IPS-18a (cell line): ENCODE measurements around the gene HMOX1.

ENCODE experiments used
- H3K27ac ChIP-seq: one replicate; pipeline ENCODE4 v1.5.1; 2013; ENCODE audit warnings: low read length
- H3K27me3 ChIP-seq: one replicate; pipeline ENCODE4 v1.6.1; 2013; ENCODE audit warnings: mild to moderate bottlenecking, low read length; ENCODE audit not compliant: control insufficient read depth, insufficient read depth
- H3K36me3 ChIP-seq: one replicate; pipeline ENCODE4 v1.6.1; 2013; ENCODE audit warnings: low read depth, low read length; ENCODE audit not compliant: control insufficient read depth
- H3K4me1 ChIP-seq: one replicate; pipeline ENCODE4 v1.6.1; 2013; ENCODE audit warnings: low read depth, low read length; ENCODE audit not compliant: control insufficient read depth
- H3K4me3 ChIP-seq: one replicate; pipeline ENCODE4 v1.5.1; 2013; ENCODE audit warnings: low read length
- H3K9ac ChIP-seq: one replicate; pipeline ENCODE4 v1.6.1; 2013; ENCODE audit warnings: mild to moderate bottlenecking, low read length, moderate library complexity
- H3K9me3 ChIP-seq: one replicate; pipeline ENCODE4 v1.6.1; 2013; ENCODE audit warnings: low read depth, low read length; ENCODE audit not compliant: control insufficient read depth

The HMOX1 gene

DNA sequence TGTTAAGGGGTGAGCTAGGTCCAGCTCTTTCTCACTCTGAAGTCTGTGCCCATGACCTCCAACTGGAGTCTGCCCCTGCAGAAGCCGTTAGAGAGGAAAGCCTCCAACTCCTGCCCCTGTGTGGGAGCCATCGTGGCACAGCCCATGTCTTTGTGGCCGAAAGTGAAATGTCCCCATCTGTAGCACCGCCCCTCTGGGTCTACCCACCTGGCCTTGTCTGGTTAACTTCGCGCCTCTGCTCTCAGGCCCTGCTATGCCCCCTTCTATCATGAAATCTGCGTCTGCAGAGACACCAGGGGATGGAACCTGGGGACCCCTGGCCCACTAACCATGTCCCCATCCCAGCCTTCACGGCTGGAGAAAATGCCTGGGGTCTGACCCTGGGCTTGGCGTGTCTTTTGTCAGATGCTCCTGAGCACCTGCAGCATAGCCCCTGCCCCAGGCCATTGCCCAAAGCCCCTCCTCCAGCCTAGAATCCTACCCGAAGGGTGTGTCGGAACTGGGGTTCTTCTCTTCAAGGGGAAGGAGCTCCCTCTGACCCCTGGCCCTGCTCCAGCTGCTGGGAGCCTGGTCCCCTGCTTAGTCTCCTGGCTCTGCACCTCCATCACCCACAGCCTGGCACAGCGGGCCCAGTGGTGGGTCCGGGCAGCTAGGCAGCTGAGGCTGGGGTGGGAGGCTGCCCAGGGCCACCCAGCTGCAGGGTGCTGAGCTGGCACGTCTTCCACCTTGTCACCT lies 35.8 kb upstream of the HMOX1 start:
- H3K27me3 ChIP-seq: no peaks in the 10 kb centered on the region
- H3K4me1 ChIP-seq: no peaks in the 10 kb centered on the region
- H3K9ac ChIP-seq: no peak overlapping the region
- H3K36me3 ChIP-seq: peaks cover 4% of the 10 kb centered on the region
- H3K27ac ChIP-seq: no peak overlapping the region
- no peak overlapping the region for H3K4me3 ChIP-seq
- no peaks in the 10 kb centered on the region for H3K9me3 ChIP-seq

DNA sequence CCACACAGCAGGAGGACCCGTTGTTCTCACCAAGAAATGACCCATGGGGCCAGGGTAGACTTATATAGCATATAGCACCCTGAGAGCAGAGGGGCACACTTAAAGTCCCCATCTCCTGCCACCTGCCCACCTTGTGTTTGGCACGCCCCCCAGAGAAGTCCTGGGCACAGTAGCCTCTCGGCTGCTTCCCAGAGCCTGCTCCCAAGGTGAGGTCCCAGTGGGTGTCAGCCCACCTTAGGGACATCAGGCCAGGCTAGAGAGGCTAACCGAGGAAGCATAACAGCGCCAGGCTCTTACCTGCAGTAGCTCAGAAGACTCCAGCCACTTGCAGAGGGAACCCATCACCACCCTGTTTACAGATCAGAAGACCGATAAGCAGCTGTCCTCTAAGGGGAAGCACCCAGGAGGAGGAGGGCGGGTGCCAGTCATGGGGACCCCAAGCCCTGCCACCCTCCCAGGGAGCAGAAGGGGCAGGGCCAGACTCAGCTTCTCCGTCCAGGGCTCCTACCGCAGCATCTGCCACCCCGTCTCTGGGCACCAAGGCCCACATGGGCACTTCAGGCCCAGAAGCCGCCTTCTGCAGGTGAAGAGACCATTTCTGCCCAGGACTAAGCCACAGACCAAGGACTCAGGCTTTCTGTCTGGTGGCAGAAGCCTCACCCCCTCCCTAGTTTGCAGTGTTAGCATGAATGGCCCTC lies 34.9 kb upstream of the HMOX1 start:
- Histone ChIP-seq H3K4me3 (no peak overlapping the region), H3K9me3 (no peaks in the 10 kb centered on the region), H3K36me3 (peaks cover 4% of the 10 kb centered on the region), H3K9ac (no peak overlapping the region), H3K27ac (no peak overlapping the region), H3K4me1 (no peaks in the 10 kb centered on the region), H3K27me3 (peaks cover under 1% of the 10 kb centered on the region)

DNA sequence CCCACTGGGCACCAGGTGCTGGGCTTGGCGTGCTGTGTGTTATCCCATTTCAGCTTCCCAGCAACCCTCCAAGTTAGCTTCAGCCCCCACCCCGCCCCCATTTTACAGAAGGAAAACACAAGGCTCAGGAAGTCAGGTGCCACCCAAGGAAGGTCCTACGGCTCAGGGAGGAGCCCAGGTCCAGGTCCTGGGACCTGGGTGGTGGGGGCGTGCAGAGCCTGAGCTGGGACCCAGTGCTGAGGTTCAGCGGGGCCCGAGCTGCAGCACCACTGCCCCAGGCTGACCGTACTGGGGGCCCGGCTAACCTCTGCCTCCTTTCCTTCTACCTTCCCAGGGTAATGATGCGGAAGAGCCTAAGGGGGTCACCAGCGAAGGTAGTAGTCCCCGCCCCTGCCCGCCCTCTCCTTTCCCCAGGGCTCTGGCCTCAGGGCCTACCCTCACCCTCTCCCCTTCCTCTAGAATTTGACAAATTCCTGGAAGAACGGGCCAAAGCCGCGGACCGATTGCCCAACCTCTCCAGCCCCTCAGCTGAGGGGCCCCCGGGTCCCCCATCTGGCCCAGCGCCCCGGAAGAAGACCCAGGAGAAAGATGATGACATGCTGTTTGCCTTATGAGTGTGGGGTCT lies 34.2 kb upstream of the HMOX1 start:
- no peak overlapping the region for H3K9ac ChIP-seq
- H3K27ac ChIP-seq: no peak overlapping the region
- no peak overlapping the region for H3K4me3 ChIP-seq
- H3K36me3 ChIP-seq: no peaks in the 10 kb centered on the region
- H3K9me3 ChIP-seq: no peaks in the 10 kb centered on the region
- peaks cover 8% of the 10 kb centered on the region for H3K27me3 ChIP-seq
- H3K4me1 ChIP-seq: peaks cover 4% of the 10 kb centered on the region

DNA sequence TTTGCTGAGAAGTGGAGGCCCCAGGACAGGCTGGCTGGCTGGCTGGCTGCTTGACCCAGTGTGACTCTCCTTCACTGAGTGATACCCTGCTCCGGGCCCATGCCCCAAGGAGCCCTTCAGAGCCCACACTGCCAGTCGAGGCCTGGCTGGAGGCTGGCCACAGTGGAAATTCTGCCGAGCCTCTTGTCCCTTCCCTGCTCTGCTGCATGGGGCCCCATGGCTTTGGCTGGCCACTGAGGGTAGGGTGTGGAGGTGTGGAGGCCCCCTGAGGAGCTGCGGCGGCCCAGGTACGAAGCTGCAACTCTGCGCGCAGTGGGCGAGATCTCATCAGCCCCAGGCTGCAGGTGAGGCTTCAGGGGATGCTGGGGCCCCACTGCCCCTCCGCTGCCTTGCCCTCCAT lies 33.4 kb upstream of the HMOX1 start:
- no peak overlapping the region for H3K9ac ChIP-seq
- H3K27me3 ChIP-seq: peaks cover 11% of the 10 kb centered on the region
- H3K36me3 ChIP-seq: no peaks in the 10 kb centered on the region
- H3K9me3 ChIP-seq: no peaks in the 10 kb centered on the region
- peaks cover 4% of the 10 kb centered on the region for H3K4me1 ChIP-seq
- no peak overlapping the region for H3K27ac ChIP-seq
- no peak overlapping the region for H3K4me3 ChIP-seq

DNA sequence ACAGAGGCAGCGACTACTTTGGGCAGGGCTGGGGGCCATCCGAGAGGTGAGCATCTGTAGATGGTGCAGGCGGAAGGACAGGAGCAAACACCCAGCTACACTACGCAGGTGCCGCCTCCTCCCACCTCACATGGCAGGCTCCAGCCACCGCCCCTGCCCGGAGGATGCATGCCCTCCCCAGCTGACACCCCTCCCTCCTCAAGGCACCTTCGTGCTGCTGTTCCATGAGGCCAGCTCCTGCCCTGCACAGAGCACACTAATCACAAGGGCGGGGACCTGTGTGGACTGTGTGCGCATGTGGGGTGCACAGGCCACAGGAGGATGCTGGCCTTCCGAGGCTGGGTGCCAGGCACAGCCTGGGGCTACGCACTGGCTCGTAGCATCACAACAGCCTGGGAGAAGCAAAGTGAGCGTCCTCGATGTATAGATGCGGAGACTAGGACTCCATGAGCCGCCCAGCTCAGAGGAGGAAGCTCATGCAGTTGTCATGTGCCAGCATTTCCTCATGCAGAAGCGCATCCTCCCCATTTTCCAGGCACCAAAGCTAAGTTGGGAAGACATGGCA lies 32.8 kb upstream of the HMOX1 start:
- no peak overlapping the region for H3K27ac ChIP-seq
- H3K4me1 ChIP-seq: peaks cover 4% of the 10 kb centered on the region
- no peaks in the 10 kb centered on the region for H3K36me3 ChIP-seq
- peaks cover 11% of the 10 kb centered on the region for H3K27me3 ChIP-seq
- no peaks in the 10 kb centered on the region for H3K9me3 ChIP-seq
- no peak overlapping the region for H3K9ac ChIP-seq
- H3K4me3 ChIP-seq: no peak overlapping the region

DNA sequence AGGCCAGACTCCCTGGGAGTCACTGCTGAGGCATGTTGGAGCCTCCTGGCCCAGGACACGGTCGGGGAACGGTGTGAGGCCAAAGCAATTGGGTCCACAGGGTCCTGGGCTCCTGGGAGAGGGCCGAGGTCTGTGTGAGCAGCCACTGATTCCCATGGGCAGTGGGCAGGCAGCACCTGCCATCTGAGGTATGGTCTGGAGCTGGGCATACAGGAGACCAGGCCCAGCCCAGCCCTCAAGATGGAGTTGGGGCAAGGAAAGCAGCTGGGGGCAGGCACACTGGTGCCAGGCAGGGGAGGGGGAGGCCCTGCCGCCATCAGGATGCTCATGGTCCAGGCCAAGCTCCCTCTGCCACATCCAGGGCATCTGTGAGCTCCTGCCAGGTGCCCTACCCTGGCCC lies 32.2 kb upstream of the HMOX1 start:
- no peak overlapping the region for H3K9ac ChIP-seq
- no peak overlapping the region for H3K4me3 ChIP-seq

DNA sequence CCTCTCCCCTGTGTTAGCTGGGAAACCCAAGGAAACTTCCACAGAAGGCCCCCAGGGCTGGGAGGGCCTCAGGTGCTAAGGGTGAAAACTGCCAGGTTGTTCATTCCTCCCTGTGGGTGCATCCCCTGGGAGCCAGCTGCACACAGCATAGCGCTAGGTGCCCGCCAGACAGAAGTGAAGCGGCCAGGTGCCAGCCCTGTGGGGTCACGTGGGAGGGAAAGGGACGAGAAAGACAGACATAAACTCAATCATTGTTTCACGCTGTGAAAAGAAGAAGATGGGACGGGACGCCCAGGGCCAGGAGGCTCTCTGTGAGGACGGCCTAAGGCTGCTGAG lies 31.6 kb upstream of the HMOX1 start:
- Histone ChIP-seq H3K36me3 (no peaks in the 10 kb centered on the region), H3K4me1 (peaks cover 4% of the 10 kb centered on the region), H3K27me3 (peaks cover 11% of the 10 kb centered on the region), H3K27ac (no peak overlapping the region), H3K9me3 (no peaks in the 10 kb centered on the region), H3K4me3 (no peak overlapping the region), H3K9ac (no peak overlapping the region)

More for the DNA sequence above, 32.2 kb upstream of the HMOX1 start:
- Histone ChIP-seq H3K27ac (no peak overlapping the region), H3K27me3 (peaks cover 11% of the 10 kb centered on the region), H3K4me1 (peaks cover 4% of the 10 kb centered on the region), H3K36me3 (no peaks in the 10 kb centered on the region), H3K9me3 (no peaks in the 10 kb centered on the region)

DNA sequence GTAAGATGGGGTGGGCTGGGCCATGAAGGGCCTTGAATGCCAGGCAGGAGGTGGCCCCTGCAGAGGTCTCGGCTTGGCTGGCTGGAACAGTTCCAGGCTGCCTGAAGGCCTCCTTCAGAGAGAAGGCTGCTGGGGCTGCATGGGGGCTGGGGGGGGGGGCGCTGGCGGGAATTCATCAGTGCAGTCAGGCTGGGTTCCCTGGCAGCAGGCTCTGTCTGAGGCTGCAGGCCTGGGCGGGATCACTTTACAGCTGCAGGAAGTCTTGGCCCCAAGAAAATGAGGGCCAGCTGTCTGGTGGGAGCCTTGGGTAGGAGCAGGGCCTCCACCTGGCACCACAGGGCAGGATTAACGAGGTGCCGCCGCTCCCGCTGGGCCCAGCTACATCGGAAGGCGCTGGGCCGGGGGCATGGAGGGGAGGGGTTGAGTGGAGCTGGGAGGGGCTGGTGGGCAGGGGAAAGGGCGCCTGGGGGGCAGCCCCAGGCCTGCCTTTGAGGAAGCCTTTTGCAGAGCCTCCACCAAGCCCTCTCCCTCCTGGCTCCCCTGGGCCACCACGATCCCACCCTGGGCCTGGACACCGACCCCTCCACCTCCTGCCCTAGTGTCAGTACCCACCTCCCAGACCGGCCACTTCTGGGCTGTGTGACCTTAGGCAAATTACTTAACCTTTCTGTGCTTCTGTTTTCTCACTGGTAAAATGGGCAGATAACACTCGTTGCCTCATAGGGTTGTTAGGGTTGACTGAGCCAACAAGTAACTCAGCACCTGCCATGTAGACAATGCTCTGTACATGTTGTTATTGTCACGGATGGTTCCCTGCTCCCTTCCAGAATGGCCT lies 31.0 kb upstream of the HMOX1 start:
- Histone ChIP-seq H3K4me1 (peaks cover 4% of the 10 kb centered on the region), H3K4me3 (no peak overlapping the region), H3K9ac (no peak overlapping the region), H3K9me3 (no peaks in the 10 kb centered on the region), H3K27ac (no peak overlapping the region), H3K36me3 (no peaks in the 10 kb centered on the region), H3K27me3 (peaks cover 11% of the 10 kb centered on the region)

DNA sequence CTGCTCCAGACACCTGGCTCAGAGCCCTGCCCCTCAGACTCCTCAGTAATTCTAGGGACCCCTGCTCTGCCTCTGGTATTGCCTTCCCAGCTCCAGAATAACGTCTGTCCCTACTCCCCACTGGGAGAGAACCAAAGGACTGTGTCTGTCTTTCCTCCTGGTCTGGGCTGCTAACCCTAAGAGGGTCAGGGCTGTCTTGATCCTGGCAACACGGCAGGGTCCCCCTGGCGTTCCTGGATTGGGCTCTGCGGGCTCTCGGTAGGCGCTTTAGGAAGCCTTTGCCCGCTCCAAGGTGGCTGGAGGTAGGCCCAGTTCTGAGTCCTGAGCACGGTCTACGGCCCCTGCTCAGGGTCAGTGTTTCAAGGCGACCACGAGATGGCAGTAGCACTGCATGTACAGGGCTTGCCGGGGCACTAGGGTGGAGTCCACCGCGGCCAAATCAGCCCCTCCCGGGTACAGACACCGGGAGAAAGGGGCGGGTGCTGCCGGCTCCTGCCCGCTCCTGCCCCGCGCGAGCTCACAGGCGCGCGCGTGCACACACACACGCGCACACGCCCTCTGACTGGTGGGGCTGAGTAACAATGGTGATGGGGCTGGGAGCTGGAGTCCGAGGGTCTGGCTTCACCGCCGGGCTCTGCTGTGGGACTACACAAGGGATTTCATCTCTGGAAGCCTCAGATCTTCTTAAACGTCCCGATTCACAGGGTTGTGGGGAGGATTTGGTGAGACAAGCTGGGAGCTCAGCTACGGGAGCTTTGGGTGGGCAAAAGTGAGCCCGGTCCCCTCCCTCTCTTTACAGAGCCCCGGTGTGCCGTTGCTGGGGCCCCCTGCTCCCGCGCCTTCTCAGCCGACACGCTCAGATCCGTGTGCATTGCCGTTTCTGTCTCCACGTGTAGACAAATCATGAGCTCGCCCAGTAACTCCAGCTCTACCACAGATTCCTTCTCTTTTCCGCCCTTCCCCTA lies 30.1 kb upstream of the HMOX1 start:
- Histone ChIP-seq H3K9ac (peak overlapping the region; percentile 61), H3K27ac (no peak overlapping the region), H3K27me3 (peaks cover 11% of the 10 kb centered on the region), H3K4me3 (peak overlapping the region; percentile 76), H3K4me1 (peaks cover 4% of the 10 kb centered on the region), H3K9me3 (no peaks in the 10 kb centered on the region), H3K36me3 (no peaks in the 10 kb centered on the region)

DNA sequence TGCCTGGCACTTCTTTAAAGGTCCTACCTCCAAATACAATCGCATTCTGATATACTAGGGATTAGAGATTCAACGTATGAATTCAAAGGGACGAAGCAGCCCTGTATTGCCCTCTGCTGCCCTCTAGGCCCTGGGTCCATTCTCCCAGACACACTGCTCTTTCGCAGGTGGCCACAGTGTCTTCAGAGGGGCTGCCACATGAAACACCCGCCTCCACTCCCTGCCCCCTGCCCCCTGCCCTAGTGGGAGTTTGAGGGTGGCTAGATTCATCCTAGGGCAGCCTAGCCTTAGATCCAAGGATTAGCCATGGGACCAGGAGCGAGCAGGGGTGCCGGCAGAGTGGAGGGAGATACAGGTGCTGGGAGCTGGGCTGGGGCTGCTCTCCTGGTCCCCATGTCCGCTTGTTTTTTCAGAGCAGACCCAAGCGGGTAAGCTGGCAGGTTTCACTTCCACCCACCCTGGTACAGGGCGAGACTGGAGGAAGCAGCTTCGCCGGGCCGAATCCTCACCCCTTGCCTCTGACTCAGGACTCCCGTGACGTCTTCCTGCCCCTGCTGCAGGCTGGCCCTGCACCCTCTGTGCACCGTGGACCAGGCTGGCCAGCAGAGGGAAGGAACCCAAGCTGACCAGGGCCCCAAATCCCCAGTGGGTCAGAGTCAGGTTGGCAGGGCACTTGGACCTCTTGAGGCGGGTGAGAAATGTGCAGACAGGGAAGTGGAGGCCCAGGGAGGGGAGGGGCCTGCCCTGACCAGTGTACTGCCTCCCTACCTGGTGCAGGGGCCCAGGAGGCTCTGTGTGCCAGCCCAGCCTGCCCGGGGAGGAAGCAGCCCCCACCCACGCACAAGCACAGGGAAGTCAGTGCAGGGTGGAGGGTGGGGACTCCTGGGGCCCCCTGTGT lies 28.4 kb upstream of the HMOX1 start:
- Histone ChIP-seq H3K36me3 (no peaks in the 10 kb centered on the region), H3K9ac (no peak overlapping the region), H3K27ac (no peak overlapping the region), H3K9me3 (no peaks in the 10 kb centered on the region), H3K27me3 (peaks cover 11% of the 10 kb centered on the region), H3K4me3 (no peak overlapping the region), H3K4me1 (peaks cover 4% of the 10 kb centered on the region)
